Measurements from ENCODE around the gene CCNF. TPM values are rescaled to one million over a fixed set of nuclear protein-coding genes. Genes with fewer than 3 reads are reported as not detected.

Gene CCNF
- total RNA-seq, 1 experiment from 2014 or later: 60.8 TPM

- TF ChIP-seq POLR2AphosphoS5 (IDR thresholded peaks at IDR 0.05; ENCODE audit: low read depth, low read length): no peak
- no peak for TF ChIP-seq CTCF (IDR thresholded peaks at IDR 0.05 in 2 of 3, conservative IDR thresholded peaks at IDR 0.05 in 1 of 3; ENCODE audit: borderline replicate concordance in 1 of 3, insufficient read depth in 1 of 3, low read depth in 2 of 3, low read length in 2 of 3)
- no peak for TF ChIP-seq TCF7L2 (IDR thresholded peaks at IDR 0.05; ENCODE audit: borderline replicate concordance, extremely low read depth, insufficient read depth, insufficient read length)
- TF ChIP-seq ZFX (IDR thresholded peaks at IDR 0.05): no peak
- no peak for TF ChIP-seq RAD21 (IDR thresholded peaks at IDR 0.05; ENCODE audit: low read depth)
- TF ChIP-seq EZH2 (IDR thresholded peaks at IDR 0.05): no peak
- TF ChIP-seq ATF3 (IDR thresholded peaks at IDR 0.05): no peak
These were observed 43.7 kb downstream of the CCNF start (continued) for GRCh38 chr16:2472885-2473445.

GRCh38 chr16:2473446-2473926, 44.2 kb downstream of the CCNF start:
- no peaks in the 10 kb centered on the region for H4K20me1 ChIP-seq (ENCODE audit: insufficient read depth)
- no peaks in the 10 kb centered on the region for H3K9me3 ChIP-seq (ENCODE audit: control insufficient read depth in 1 of 2, insufficient read depth in 1 of 2, low read depth in 1 of 2, low read length in 2 of 2)
- DNase-seq (ENCODE audit: low read depth, low spot score): no peak
- ChIA-PET RAD21 (ENCODE audit: low non-redundant PET in 1 of 2, low total read pairs in 2 of 2, uncharacterized antibody in 2 of 2, unreplicated experiment in 2 of 2) (no interaction called here), CTCF (no interaction called here), POLR2A (no interaction called here)
- peaks cover 28% of the 10 kb centered on the region; the same call in 1 of the 2 replicates for H3K79me2 ChIP-seq (ENCODE audit: insufficient read depth, low read length)
- H2AFZ ChIP-seq (ENCODE audit: low read depth, low read length, poor library complexity, severe bottlenecking): no peak overlapping the region
- peaks cover 29 to 55% of the 10 kb centered on the region in 2 experiments for H3K4me1 ChIP-seq (ENCODE audit: control insufficient read depth in 1 of 2, insufficient read depth in 2 of 2, low read length in 2 of 2)
- no peaks in the 10 kb centered on the region for H3K9me2 ChIP-seq (ENCODE audit: insufficient read depth)
- no peaks in the 10 kb centered on the region for H3K27me3 ChIP-seq (ENCODE audit: insufficient read depth, low read length)
- intact Hi-C loops (cut with micrococcal nuclease): no loop called here
- peak; percentile 18 for ATAC-seq
- BruUV-seq (replicated peaks): no TSS peak
- H3K4me2 ChIP-seq (ENCODE audit: low read length): peak overlapping the region; percentile 99
- H3K4me3 ChIP-seq (replicated peaks in 1 of 2; ENCODE audit: low read depth in 1 of 2, low read length in 2 of 2): peak overlapping the region; percentile 34 to 87
- peak overlapping the region; percentile 95 for H3K9ac ChIP-seq (ENCODE audit: low read length)
- no peaks in the 10 kb centered on the region for H3K36me3 ChIP-seq (ENCODE audit: control insufficient read depth in 1 of 2, insufficient read depth in 2 of 2, low read length in 2 of 2)
- H3K27ac ChIP-seq (ENCODE audit: low read depth, low read length): peak overlapping the region; percentile 97; the same call in 1 of the 2 replicates
- TF ChIP-seq TCF7L2 (IDR thresholded peaks at IDR 0.05; ENCODE audit: borderline replicate concordance, extremely low read depth, insufficient read depth, insufficient read length): no peak
- TF ChIP-seq MAX (IDR thresholded peaks at IDR 0.05): no peak
- no peak for TF ChIP-seq REST (IDR thresholded peaks at IDR 0.05; ENCODE audit: low read depth)
- TF ChIP-seq EZH2 (IDR thresholded peaks at IDR 0.05): no peak
- TF ChIP-seq SRF (IDR thresholded peaks at IDR 0.05; ENCODE audit: low read depth): no peak
- TF ChIP-seq ATF3 (IDR thresholded peaks at IDR 0.05): no peak
- no peak for TF ChIP-seq CBX3 (IDR thresholded peaks at IDR 0.05; ENCODE audit: low read depth)
- TF ChIP-seq EZH2phosphoT487 (IDR thresholded peaks at IDR 0.05; ENCODE audit: borderline replicate concordance): no peak
- no peak for TF ChIP-seq ZBTB33 (IDR thresholded peaks at IDR 0.05; ENCODE audit: extremely low read depth, insufficient replicate concordance, low read length)
- no peak for TF ChIP-seq SIN3A (IDR thresholded peaks at IDR 0.05; ENCODE audit: low read depth)
